Mesenchymal stem cell (in vitro differentiated cells and primary cell): ENCODE data around the gene NBPF11.
"Not testable (repeated sequence)": the region's sequence is repeated elsewhere in the genome, so short reads cannot be mapped to it uniquely, and the experiment has no call there.

Experiments used
- DNase-seq: peaks from one replicate; pipeline ENCODE4 v3.0.0-alpha.2; 2013
- H2AFZ ChIP-seq: one replicate; pipeline ENCODE4 v1.6.1; 2013; ENCODE audit warnings: low read depth, mild to moderate bottlenecking, control low read depth, inconsistent platforms, low read length, moderate library complexity
- H2AK5ac ChIP-seq: 2 replicates; pipeline ENCODE4 v1.6.1; 2013; ENCODE audit warnings: low read length, moderate library complexity, mild to moderate bottlenecking, inconsistent platforms; ENCODE audit not compliant: severe bottlenecking
- H2BK120ac ChIP-seq: one replicate; pipeline ENCODE4 v1.6.1; 2013; ENCODE audit warnings: low read depth, mild to moderate bottlenecking, inconsistent platforms, low read length, moderate library complexity
- H2BK12ac ChIP-seq, 2 experiments: one replicate each; pipeline ENCODE4 v1.6.1; 2013; ENCODE audit warnings: inconsistent platforms in 2 of 2, low read length in 2 of 2, mild to moderate bottlenecking in 2 of 2, moderate library complexity in 2 of 2, control low read depth in 1 of 2
- H2BK15ac ChIP-seq: one replicate; pipeline ENCODE4 v1.6.1; 2013; ENCODE audit warnings: mild to moderate bottlenecking, low read depth, inconsistent platforms; ENCODE audit not compliant: poor library complexity, severe bottlenecking
- H2BK5ac ChIP-seq: 2 replicates; pipeline ENCODE4 v1.6.1; 2013; ENCODE audit warnings: low read depth, mild to moderate bottlenecking, low read length, control low read depth, inconsistent platforms; ENCODE audit not compliant: poor library complexity, severe bottlenecking
- H3K14ac ChIP-seq, 2 experiments: one replicate each; pipeline ENCODE4 v1.6.1; 2013; ENCODE audit warnings: inconsistent platforms in 2 of 2, low read length in 2 of 2, control low read depth in 1 of 2, mild to moderate bottlenecking in 1 of 2, moderate library complexity in 1 of 2
- H3K18ac ChIP-seq, 2 experiments: one replicate each; pipeline ENCODE4 v1.6.1; 2013; ENCODE audit warnings: inconsistent platforms in 2 of 2, low read length in 2 of 2, control low read depth in 1 of 2, low read depth in 1 of 2, mild to moderate bottlenecking in 1 of 2
- H3K23ac ChIP-seq, 2 experiments: one replicate each; pipeline ENCODE4 v1.6.1; 2013; ENCODE audit warnings: inconsistent platforms in 2 of 2, low read length in 2 of 2, mild to moderate bottlenecking in 2 of 2, moderate library complexity in 2 of 2, control low read depth in 1 of 2
- H3K27ac ChIP-seq: 2 replicates; pipeline ENCODE4 v1.5.1; 2013; ENCODE audit warnings: mild to moderate bottlenecking, moderate library complexity, low read length, control low read depth, inconsistent platforms; ENCODE audit not compliant: poor library complexity, severe bottlenecking
- H3K27me3 ChIP-seq, 2 experiments: 2 replicates each; pipeline versions ENCODE4 v1.6.1 to v1.7.0; 2013; ENCODE audit warnings: low read length in 2 of 2, mild to moderate bottlenecking in 2 of 2, moderate library complexity in 2 of 2, control low read depth in 1 of 2, inconsistent platforms in 1 of 2; ENCODE audit not compliant: control insufficient read depth in 1 of 2, insufficient read depth in 1 of 2
- H3K36me3 ChIP-seq, 2 experiments: 2 replicates each; pipeline versions ENCODE4 v1.6.1 to v1.7.0; 2013; ENCODE audit warnings: low read length in 2 of 2, control low read depth in 1 of 2, inconsistent platforms in 1 of 2, low read depth in 1 of 2, mild to moderate bottlenecking in 1 of 2; ENCODE audit not compliant: insufficient read depth in 2 of 2, control insufficient read depth in 1 of 2
- H3K4ac ChIP-seq, 2 experiments: one replicate each; pipeline ENCODE4 v1.6.1; 2013; ENCODE audit warnings: inconsistent platforms in 2 of 2, low read length in 2 of 2, mild to moderate bottlenecking in 2 of 2, moderate library complexity in 2 of 2, control low read depth in 1 of 2, low read depth in 1 of 2
- H3K4me1 ChIP-seq: 2 replicates; pipeline ENCODE4 v1.6.1; 2013; ENCODE audit warnings: low read depth, low read length, control low read depth; ENCODE audit not compliant: control insufficient read depth, insufficient read depth
- H3K4me2 ChIP-seq: 2 replicates; pipeline ENCODE4 v1.6.1; 2013; ENCODE audit warnings: low read length, mild to moderate bottlenecking, inconsistent platforms; ENCODE audit not compliant: poor library complexity, severe bottlenecking
- H3K4me3 ChIP-seq, 2 experiments: 2 replicates each; pipeline versions ENCODE4 v1.5.1 to v1.7.0; 2013; ENCODE audit warnings: low read length in 2 of 2, mild to moderate bottlenecking in 2 of 2, control low read depth in 1 of 2, low read depth in 1 of 2; ENCODE audit not compliant: insufficient read depth in 1 of 2
- H3K79me1 ChIP-seq: replicated peaks from 2 replicates; pipeline ENCODE4 v1.6.1; 2013; ENCODE audit warnings: mild to moderate bottlenecking, control low read depth, low read length, inconsistent platforms; ENCODE audit not compliant: poor library complexity, severe bottlenecking
- H3K9ac ChIP-seq: 2 replicates; pipeline ENCODE4 v1.7.0; 2013; ENCODE audit warnings: mild to moderate bottlenecking, low read length, moderate library complexity
- H3K9me3 ChIP-seq: 2 replicates; pipeline ENCODE4 v1.7.0; 2013; ENCODE audit warnings: mild to moderate bottlenecking, low read length; ENCODE audit not compliant: control insufficient read depth
- H4K8ac ChIP-seq: one replicate; pipeline ENCODE4 v1.6.1; 2013; ENCODE audit warnings: inconsistent platforms, mild to moderate bottlenecking, low read length, moderate library complexity
- H4K91ac ChIP-seq: one replicate; pipeline ENCODE4 v1.6.1; 2013; ENCODE audit warnings: mild to moderate bottlenecking, low read length, inconsistent platforms
- WGBS: methylation state at CpG from one replicate; pipeline ENCODE4 v1.1.7; 2013; ENCODE audit warnings: mixed read lengths; 5-methylcytosine and 5-hydroxymethylcytosine counted together

Gene NBPF11

GRCh38 chr1:148160343-148161052 lies 8.4 kb upstream of the NBPF11 start:
- Histone ChIP-seq H3K27ac (no peak overlapping the region), H2BK12ac (no peak overlapping the region), H2BK15ac (no peak overlapping the region), H2AFZ (no peak overlapping the region), H3K36me3 (no peaks in the 10 kb centered on the region), H4K91ac (no peak overlapping the region), H3K9me3 (no peaks in the 10 kb centered on the region), H3K4me2 (no peak overlapping the region), H4K8ac (no peak overlapping the region), H3K18ac (no peak overlapping the region), H2AK5ac (no peak overlapping the region), H2BK5ac (no peak overlapping the region), H3K14ac (no peak overlapping the region), H3K4ac (no peak overlapping the region), H3K4me3 (no peak overlapping the region), H2BK120ac (no peak overlapping the region), H3K4me1 (no peaks in the 10 kb centered on the region), H3K23ac (no peak overlapping the region), H3K79me1 (no peaks in the 10 kb centered on the region), H3K9ac (no peak overlapping the region), H3K27me3 (peaks cover 0 to 56% of the 10 kb centered on the region in 2 experiments)
- no peak for DNase-seq
- 95% methylated on average over 43 of the region's 43 CpGs for WGBS

- Histone ChIP-seq H4K91ac (no peak overlapping the region), H3K9me3 (no peaks in the 10 kb centered on the region), H2AK5ac (no peak overlapping the region), H3K4me1 (no peaks in the 10 kb centered on the region), H3K14ac (no peak overlapping the region), H2BK15ac (no peak overlapping the region), H3K27ac (no peak overlapping the region), H3K4me3 (no peak overlapping the region), H3K9ac (no peak overlapping the region), H3K27me3 (peaks cover 0 to 58% of the 10 kb centered on the region in 2 experiments), H3K4ac (no peak overlapping the region), H2BK120ac (no peak overlapping the region), H3K79me1 (no peaks in the 10 kb centered on the region), H4K8ac (no peak overlapping the region), H3K36me3 (no peaks in the 10 kb centered on the region), H2BK12ac (no peak overlapping the region), H3K18ac (no peak overlapping the region), H2BK5ac (no peak overlapping the region), H3K23ac (no peak overlapping the region), H2AFZ (no peak overlapping the region), H3K4me2 (no peak overlapping the region)
- WGBS, result 97% methylated on average over 13 of the region's 15 CpGs
- DNase-seq, result no peak
These were observed 7.9 kb upstream of the NBPF11 start for GRCh38 chr1:148160048-148160342.

- no peak overlapping the region for H2AK5ac ChIP-seq
- no peak overlapping the region for H3K18ac ChIP-seq
- no peak overlapping the region for H4K8ac ChIP-seq
- 45% methylated on average over 9 of the region's 11 CpGs for WGBS
- H3K36me3 ChIP-seq, result no peaks in the 10 kb centered on the region
- no peak overlapping the region for H4K91ac ChIP-seq
- H3K4me3 ChIP-seq, result no peak overlapping the region
- no peak overlapping the region for H3K4ac ChIP-seq
- no peak overlapping the region for H3K9ac ChIP-seq
- H3K9me3 ChIP-seq, result no peaks in the 10 kb centered on the region
- no peak overlapping the region for H3K4me2 ChIP-seq
- H2BK120ac ChIP-seq, result no peak overlapping the region
- H2AFZ ChIP-seq, result no peak overlapping the region
- H3K79me1 ChIP-seq, result no peaks in the 10 kb centered on the region
- H3K27ac ChIP-seq, result no peak overlapping the region
- H3K4me1 ChIP-seq, result no peaks in the 10 kb centered on the region
- DNase-seq, result no peak
- H2BK5ac ChIP-seq, result no peak overlapping the region
- no peak overlapping the region for H3K14ac ChIP-seq
- peaks cover 0 to 58% of the 10 kb centered on the region in 2 experiments for H3K27me3 ChIP-seq
- no peak overlapping the region for H3K23ac ChIP-seq
- H2BK12ac ChIP-seq, result no peak overlapping the region
- H2BK15ac ChIP-seq, result no peak overlapping the region
These were observed 6.4 kb upstream of the NBPF11 start for GRCh38 chr1:148158341-148159003.

- not testable (repeated sequence) for H3K4me3 ChIP-seq, H3K36me3 ChIP-seq, H2AK5ac ChIP-seq, H3K27ac ChIP-seq, H2BK12ac ChIP-seq, H3K4me2 ChIP-seq, DNase-seq, H3K14ac ChIP-seq, H2BK15ac ChIP-seq, H3K9me3 ChIP-seq, H3K23ac ChIP-seq, H4K91ac ChIP-seq, H2AFZ ChIP-seq, H2BK120ac ChIP-seq, H3K4me1 ChIP-seq, H3K4ac ChIP-seq, H2BK5ac ChIP-seq, H3K9ac ChIP-seq, H3K18ac ChIP-seq, H3K79me1 ChIP-seq, H4K8ac ChIP-seq
- H3K27me3 ChIP-seq, result peaks cover 0 to 56% of the 10 kb centered on the region in 2 experiments
- 95% methylated on average over 3 of the region's 23 CpGs for WGBS
These were observed 5.7 kb upstream of the NBPF11 start for GRCh38 chr1:148157803-148158202.
